ENCODE measurements around the gene GNAQ. TPM values are rescaled to one million over a fixed set of nuclear protein-coding genes. Genes with fewer than 3 reads are reported as not detected.

GNAQ gene
- total RNA-seq, 4 donors from 2014 or later: 18.1 to 35.1 (median 24.0) TPM

DNA sequence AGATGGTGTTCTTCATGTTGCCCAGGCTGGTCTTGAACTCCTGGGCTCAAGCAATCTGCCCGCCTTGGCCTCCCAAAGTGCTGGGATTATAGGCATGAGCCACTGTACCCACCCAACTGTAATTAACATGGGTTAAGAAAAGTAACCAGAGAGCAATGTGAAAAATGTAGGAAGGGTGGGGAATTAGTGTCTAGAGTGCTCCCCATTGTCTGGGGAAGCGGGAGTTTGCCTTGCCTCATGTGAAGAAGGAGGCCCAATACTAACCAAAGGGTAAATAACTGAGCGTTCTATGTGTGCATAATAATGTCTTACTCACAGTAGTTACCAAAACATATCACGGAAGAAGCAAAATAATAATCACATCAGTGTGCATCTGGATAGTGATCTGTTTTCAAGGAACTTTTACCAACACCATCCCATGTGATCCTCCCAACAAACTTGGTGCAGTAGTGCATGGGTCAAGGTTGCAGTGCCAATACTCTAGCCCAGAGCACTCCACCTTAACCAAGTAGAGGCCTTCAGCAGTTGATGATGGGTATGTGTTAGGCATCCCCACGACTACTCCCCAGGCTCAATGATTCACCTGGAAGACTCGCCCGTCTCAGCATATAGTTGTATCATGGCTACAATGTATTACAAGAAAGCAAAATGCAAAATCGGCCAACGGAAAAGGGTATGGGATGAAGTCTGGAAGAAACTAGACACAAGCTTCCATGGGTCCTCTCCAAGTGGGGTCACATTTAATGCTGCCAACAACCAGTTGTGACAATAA lies 26.2 kb downstream of the GNAQ start:
- 82% methylated on average over 8 of the region's 9 CpGs for WGBS, 2 donors
- TF ChIP-seq POLR2A (IDR thresholded peaks at IDR 0.05): no peak
- TF ChIP-seq CTCF (IDR thresholded peaks at IDR 0.05): no peak
- intact Hi-C loops (cut with DNase I): no loop called here
- no peak overlapping the region for H3K4me3 ChIP-seq
- no peaks in the 10 kb centered on the region for H3K27me3 ChIP-seq
- DNase-seq: no peak
- peaks cover 0 to 33% (median 13%) of the 10 kb centered on the region in 3 donors for H3K4me1 ChIP-seq
- no peaks in the 10 kb centered on the region for H3K36me3 ChIP-seq
- H3K27ac ChIP-seq: no peak overlapping the region
- H3K9me3 ChIP-seq: no peaks in the 10 kb centered on the region

DNA sequence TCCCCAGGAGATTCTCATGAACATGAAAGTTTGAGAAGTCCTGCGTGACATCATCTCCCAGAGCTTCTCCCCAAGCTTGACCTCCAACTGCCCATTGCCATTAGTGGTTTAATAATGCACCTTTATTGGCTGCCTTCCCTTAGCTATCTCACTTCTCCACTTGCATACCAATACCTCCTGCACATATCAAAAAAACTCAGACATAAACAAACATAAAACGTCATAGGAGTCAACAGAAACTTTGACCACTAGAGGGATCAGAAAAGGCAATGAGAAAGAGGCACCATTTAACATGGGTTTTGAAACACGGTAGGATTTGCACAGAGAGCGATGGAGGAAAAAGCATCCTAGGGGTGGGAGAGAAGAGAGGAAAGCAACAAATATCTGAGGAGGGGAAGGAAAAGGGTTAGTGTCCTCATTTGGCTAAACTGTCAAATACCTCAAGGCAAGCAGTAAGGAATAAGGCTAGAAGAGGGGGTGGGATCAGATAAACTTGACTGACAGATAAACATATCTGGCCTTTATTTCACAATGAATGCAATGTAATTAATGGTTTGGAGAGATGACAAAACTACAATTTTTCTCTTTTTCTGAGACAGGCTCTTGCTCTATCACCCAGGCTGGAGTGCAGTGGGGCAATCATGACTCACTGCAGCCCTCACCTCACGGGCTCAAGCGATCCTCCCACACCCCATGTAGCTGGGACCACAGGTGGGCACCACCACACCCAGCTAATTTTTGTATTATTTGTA lies 27.0 kb downstream of the GNAQ start:
- no peak for TF ChIP-seq POLR2A (IDR thresholded peaks at IDR 0.05)
- peak in 3 of 6 experiments; percentile 19 to 31 (median 20) for TF ChIP-seq CTCF (IDR thresholded peaks at IDR 0.05)

DNA sequence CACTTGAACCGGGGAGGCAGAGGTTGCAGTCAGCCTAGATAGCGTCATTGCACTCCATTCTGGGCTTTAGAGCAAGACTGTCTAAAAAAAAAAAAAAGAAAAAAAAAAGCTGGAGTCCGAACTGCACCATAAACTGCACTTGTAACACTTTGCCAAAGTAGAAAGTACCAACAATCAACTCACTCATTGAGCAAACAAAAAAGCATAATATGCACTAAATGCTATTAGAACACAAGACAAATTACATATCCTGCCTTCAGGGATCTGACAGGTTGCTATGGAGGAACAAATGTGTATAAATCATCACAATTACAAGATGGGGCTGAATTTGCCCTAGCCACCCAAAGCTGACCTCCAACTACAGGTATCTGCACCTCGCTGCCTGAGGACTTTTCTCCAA lies 27.9 kb downstream of the GNAQ start:
- Histone ChIP-seq H3K4me3 (no peak overlapping the region), H3K27ac (no peak overlapping the region), H3K9me3 (no peaks in the 10 kb centered on the region), H3K4me1 (peaks cover 0 to 36% (median 2%) of the 10 kb centered on the region in 3 donors), H3K27me3 (no peaks in the 10 kb centered on the region), H3K36me3 (no peaks in the 10 kb centered on the region)
- intact Hi-C loops (cut with DNase I): no loop called here
- TF ChIP-seq CTCF (IDR thresholded peaks at IDR 0.05) (no peak), POLR2A (IDR thresholded peaks at IDR 0.05) (no peak)
- WGBS, 2 donors: 59 to 85% methylated on average over 4 of the region's 4 CpGs
- DNase-seq: no peak

More for the DNA sequence above, 27.0 kb downstream of the GNAQ start:
- WGBS, 2 donors: 70 to 72% methylated on average over 6 of the region's 6 CpGs
- intact Hi-C loops (cut with DNase I): no loop called here
- Histone ChIP-seq H3K4me3 (no peak overlapping the region), H3K36me3 (no peaks in the 10 kb centered on the region), H3K27me3 (no peaks in the 10 kb centered on the region), H3K4me1 (peaks cover 0 to 32% (median 5%) of the 10 kb centered on the region in 3 donors), H3K27ac (no peak overlapping the region), H3K9me3 (no peaks in the 10 kb centered on the region)
- no peak for DNase-seq

DNA sequence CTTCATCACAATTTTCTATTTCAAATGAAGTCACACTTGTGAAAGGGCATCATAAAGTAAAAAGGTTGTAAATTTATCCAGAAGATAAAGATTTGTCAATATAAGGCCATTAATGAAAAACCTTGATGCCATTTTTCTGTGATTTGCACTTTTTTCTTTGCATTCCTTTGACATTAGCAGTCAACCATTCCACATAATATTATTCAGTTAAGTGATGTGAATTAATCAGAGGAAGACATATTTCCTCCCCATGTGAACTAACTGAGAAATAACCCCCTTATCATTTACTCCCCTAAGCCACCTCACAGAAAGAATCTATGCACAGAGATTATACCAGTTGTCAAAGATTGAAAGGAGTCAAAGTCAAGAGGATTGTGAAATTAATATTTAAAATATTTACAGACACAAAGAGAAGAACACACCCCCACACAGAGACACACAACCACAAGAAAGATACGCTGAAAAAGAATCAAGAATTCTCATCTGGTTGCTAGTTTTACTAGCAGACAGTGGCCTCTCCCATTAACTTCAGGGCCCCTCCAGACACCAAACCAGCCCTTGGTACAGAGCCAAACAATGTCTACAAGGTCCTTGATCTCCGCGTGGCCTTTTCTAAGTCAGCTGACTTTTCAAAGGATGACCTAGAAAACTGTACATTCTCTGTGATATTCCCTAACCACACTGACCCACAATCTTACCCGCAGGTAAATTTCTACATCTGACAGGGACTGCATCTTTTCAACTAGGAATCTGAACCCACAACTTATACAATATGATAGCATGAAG lies 29.5 kb downstream of the GNAQ start:
- no peak overlapping the region for H3K27ac ChIP-seq
- H3K9me3 ChIP-seq: no peaks in the 10 kb centered on the region
- no peaks in the 10 kb centered on the region for H3K27me3 ChIP-seq
- 83 to 98% methylated on average over 4 of the region's 4 CpGs for WGBS, 2 donors
- TF ChIP-seq CTCF (IDR thresholded peaks at IDR 0.05): no peak
- TF ChIP-seq POLR2A (IDR thresholded peaks at IDR 0.05): no peak
- intact Hi-C loops (cut with DNase I): no loop called here
- no peak for DNase-seq
- no peak overlapping the region for H3K4me3 ChIP-seq
- peaks cover 0 to 2% (median 0%) of the 10 kb centered on the region in 3 donors for H3K36me3 ChIP-seq
- peaks cover 0 to 51% (median 2%) of the 10 kb centered on the region in 3 donors for H3K4me1 ChIP-seq
